ENCODE measurements around the gene S100A2. TPM values are rescaled to one million over a fixed set of nuclear protein-coding genes. Genes with fewer than 3 reads are reported as not detected.
"Not testable (repeated sequence)": the region's sequence is repeated elsewhere in the genome, so short reads cannot be mapped to it uniquely, and the experiment has no call there.

Gene S100A2
- total RNA-seq, 1 donor from 2014 or later: 2.3 TPM

GRCh38 chr1:153571706-153572105 lies 6.1 kb upstream of the S100A2 start:
- DNase-seq (ENCODE audit: missing footprints): no peak
- ATAC-seq: no peak
- intact Hi-C loops (cut with DNase I): loop anchor here (5.0 to 10.0 kb wide), 4 partner anchors 41 to 183 kb away; partner anchors contain the start of genes ILF2, S100A16 and SNAPIN

DNA sequence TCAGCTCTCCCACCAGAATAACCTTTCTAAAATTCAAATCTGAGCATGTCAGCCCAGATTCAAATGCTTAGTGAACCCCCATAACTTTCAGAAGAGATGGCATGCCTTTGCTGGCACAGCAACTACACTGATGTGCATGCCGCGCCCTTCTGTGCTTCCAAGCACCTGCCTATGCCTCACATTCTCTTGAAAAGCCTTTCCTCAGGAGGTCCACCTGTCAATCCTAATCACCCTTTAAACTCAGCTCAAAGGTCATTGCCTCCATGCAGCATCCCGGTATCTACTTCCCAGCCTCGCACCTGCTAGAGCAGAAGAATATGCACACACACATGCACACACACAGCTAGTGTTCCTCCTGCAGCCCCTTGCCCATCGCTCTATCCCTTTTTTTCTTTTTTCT lies 5.2 kb upstream of the S100A2 start:
- intact Hi-C loops (cut with DNase I): loop anchor here (5.0 to 10.0 kb wide), 4 partner anchors 41 to 184 kb away; partner anchors contain the start of genes ILF2, S100A16 and SNAPIN
- DNase-seq (ENCODE audit: missing footprints): no peak
- ATAC-seq: no peak

- intact Hi-C loops (cut with DNase I): loop anchor here (5.0 kb wide), 2 partner anchors 63 to 207 kb away; partner anchors contain the start of gene CHTOP
- DNase-seq (ENCODE audit: missing footprints) (no peak), ATAC-seq (no peak)
These were observed 3.8 kb upstream of the S100A2 start for GRCh38 chr1:153569465-153569864.

GRCh38 chr1:153568367-153569099 lies 2.9 kb upstream of the S100A2 start:
- DNase-seq (ENCODE audit: missing footprints) (peak; percentile 94), ATAC-seq (peak; percentile 34)
- intact Hi-C loops (cut with DNase I): loop anchor here (1.0 to 5.0 kb wide), 4 partner anchors 35 to 206 kb away; partner anchors contain the start of gene CHTOP

- intact Hi-C loops (cut with DNase I): loop anchor here (1.0 to 5.0 kb wide), 5 partner anchors 17 to 205 kb away; partner anchors contain the start of gene CHTOP
- no peak for ATAC-seq
- DNase-seq (ENCODE audit: missing footprints): no peak
These were observed 2.1 kb upstream of the S100A2 start for GRCh38 chr1:153567621-153568366.

DNA sequence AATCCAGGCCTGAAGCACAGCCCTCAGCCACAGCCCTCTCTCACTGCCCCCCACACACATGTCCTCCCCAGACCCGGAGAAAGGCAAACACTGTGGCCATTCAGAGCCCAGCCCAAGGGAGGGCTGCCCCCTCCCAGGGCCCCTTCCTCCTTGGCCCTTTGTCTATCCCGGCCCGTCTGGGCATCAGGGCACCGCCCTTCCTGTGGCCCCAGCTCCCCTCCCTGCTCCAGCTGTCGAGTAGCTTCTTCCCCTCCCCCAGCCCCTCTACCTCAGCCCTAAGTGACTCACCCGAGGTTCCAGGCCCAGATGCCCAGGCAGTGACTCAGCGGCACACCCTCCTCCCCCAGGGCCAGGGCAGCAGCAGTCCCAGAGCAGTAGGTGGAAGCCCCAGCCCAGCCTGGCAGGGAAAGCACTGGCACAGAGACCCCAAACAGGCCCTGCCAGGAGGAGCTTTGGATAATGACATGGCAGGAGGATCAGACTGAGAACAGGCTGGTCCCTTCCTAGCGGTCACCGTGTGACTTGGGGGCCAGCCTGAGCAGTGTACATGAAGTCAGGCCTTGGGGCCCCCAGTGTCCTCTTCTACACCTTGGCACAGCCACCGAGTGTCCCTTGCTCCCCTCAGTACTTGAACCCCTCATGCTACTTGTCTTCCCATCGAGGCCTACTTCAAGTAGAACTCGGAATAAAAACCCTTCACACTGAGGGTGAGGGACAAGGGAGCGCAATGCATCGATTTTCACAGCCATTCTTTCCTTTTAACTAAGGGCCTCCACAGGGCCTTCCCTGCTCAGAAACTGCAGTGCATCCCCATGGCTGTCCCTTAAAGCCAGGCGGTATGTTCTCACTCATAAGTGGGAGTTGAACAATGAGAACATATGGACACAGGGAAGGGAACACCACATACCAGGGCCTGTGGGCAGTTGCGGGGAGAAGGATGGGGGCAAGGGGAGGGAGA lies 1.0 kb upstream of the S100A2 start:
- ATAC-seq (peak; percentile 90), DNase-seq (ENCODE audit: missing footprints) (peak; percentile 97)
- intact Hi-C loops (cut with DNase I): loop anchor here (2.0 to 5.0 kb wide), 3 partner anchors 16 to 204 kb away; partner anchors contain the start of gene CHTOP

DNA sequence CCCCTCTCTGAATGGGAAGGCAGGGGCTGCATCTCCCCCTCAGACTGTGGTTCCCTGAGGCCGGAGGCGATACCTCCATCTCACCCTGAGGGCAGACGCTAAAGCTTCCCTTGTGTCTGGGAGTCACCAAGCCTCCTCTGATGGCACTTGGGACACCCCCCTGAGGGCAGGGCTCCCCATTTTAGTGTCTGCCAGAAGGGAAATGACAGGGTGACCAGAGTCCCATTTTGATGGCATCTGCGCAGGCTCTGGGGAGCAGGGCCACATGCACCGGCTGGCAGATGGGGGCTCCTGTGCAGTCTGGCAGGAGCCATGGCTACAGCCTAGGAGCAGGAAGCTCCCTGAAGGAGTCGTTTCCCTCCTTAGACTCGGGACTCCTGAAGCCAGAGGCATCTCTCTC lies 1.7 kb downstream of the S100A2 start:
- DNase-seq (ENCODE audit: missing footprints) (no peak), ATAC-seq (no peak)
- intact Hi-C loops (cut with DNase I): no loop called here

- DNase-seq (ENCODE audit: missing footprints) (no peak), ATAC-seq (no peak)
- intact Hi-C loops (cut with DNase I): no loop called here
These were observed 2.2 kb downstream of the S100A2 start for GRCh38 chr1:153563483-153563901.

DNA sequence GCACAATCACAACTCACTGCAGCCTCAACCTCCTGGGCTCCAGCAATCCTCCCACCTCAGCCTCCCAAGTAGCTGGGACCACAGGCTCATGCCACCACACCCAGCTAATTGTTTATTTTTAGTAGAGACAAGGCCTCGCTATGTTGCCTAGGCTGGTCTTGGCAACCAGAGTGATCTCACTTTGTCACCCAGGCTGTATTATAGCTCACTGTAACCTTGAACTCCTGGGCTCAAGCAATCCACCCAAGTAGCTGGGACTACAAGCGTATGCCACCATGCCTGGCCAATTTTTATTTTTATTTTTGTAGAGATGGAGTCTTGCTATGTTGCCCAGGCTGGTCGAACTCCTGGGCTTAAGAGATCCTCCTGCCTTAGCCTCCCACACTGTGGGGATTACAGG lies 3.6 kb downstream of the S100A2 start:
- ATAC-seq; DNase-seq (ENCODE audit: missing footprints); intact Hi-C loops (cut with DNase I): not testable (repeated sequence)

- intact Hi-C loops (cut with DNase I): no loop called here
- ATAC-seq: no peak
- DNase-seq (ENCODE audit: missing footprints): no peak
These were observed 4.1 kb downstream of the S100A2 start for GRCh38 chr1:153561466-153561985.

DNA sequence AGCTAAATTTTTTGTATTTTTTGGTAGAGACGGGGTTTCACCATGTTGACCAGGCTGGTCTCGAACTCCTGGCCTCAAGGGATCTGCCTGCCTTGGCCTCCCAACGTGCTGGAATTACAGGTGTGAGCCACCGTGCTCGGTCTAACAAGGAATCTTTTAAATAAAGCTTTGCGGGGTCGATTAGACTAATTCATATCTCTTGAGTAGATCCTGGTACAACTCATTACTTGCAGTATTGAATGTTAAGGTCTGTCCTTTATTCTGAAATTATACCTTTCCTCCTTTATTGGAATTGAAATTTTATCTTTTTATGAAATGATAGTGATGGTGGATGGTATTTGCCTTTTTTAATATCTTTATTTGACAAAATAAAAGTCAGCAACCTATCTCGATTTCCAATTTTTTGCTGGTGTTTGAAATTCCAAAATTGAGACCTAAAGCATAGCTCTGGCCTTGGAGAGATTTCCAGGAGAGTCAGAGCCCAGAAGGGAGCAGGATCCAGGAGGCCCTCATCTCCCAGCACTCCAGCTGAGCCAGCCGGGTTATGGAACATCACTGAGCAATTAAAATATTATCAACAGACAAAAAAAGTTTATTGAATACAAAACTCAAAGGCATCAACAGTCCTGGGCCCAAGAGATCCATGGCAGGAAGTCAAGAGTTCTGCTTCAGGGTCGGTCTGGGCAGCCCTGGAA lies 4.7 kb downstream of the S100A2 start:
- DNase-seq (ENCODE audit: missing footprints) (no peak), ATAC-seq (no peak)
- intact Hi-C loops (cut with DNase I): no loop called here

DNA sequence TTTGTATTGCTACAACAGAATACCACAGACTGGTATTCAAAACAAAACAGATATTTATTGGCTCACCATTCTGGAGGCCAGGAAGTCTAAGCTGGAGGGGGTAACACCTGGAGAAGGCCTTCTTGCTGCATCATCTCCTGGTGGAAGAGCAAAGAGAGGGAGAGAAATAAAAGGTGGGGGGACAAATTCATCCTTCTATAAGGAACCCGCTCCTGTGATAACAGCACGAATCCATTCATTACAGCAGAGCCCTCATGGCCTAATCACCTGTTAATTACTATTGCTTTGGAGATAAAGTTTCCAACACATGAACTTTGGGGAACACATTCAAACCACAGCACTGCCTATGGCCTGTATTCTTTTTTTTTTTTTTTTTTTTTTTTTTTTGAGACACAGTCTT lies 5.4 kb downstream of the S100A2 start:
- no peak for ATAC-seq
- intact Hi-C loops (cut with DNase I): no loop called here
- DNase-seq (ENCODE audit: missing footprints): no peak

- no peak for ATAC-seq
- intact Hi-C loops (cut with DNase I): no loop called here
- no peak for DNase-seq (ENCODE audit: missing footprints)
These were observed 7.8 kb downstream of the S100A2 start for GRCh38 chr1:153557877-153558276.

DNA sequence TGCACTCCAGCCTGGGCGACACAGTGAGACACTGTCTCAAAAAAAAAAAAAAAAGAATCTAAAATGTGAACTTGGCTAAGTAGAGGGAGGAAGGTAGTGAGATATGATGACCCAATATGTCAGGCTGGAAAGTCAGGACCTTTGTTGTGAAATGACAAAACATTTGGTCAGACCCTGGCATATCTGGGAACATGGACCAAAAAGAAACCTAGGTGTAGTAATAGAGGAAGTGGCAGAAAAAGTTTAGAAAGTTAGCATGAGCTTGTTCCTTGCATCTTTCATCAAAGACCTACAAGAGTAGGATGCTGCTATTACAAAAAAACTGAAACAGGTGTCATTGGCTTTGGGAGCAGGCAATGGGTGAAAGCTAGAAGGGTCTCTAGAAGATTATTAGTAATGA lies 9.3 kb downstream of the S100A2 start:
- ATAC-seq: no peak
- DNase-seq (ENCODE audit: missing footprints): no peak
- intact Hi-C loops (cut with DNase I): no loop called here

DNA sequence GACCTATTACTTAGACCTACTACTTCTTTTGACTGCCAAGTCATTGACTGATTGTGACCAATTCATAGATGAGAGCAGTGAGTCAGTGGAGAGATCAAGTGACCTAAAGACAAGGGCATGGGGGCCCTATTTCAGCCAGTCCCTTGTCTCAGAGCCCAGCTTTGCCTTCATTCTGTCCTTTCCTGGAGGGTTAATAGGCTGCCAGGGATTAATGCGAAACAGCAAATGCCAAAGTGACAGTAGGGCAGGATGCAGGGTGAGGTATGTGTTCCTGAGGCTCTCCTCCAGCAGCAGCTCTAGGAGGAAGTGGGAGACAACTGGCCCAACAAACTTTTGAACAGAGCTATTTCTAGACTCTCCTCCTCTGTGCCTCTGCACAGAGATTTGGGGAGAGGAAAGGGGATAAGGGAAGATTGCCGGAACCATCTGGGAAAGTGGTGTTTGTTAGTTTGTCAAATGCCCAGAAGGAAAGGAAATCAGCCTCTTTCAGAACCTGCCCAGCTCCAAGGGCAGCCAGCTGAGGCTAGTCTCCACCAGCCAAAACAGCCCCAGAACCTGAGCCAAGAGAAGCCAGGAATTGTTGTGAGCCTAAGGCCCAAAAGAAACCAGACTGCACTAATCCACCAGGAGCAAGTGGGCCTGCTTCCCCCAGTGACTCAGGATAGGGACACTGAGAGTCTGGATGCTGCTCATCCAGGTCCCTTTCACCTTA lies 11.7 kb downstream of the S100A2 start:
- no peak for DNase-seq (ENCODE audit: missing footprints)
- ATAC-seq: no peak
- intact Hi-C loops (cut with DNase I): no loop called here

GRCh38 chr1:153553096-153553495 lies 12.5 kb downstream of the S100A2 start:
- no peak for DNase-seq (ENCODE audit: missing footprints)
- ATAC-seq: no peak
- intact Hi-C loops (cut with DNase I): no loop called here

GRCh38 chr1:153552335-153552734 lies 13.3 kb downstream of the S100A2 start:
- DNase-seq (ENCODE audit: missing footprints) (no peak), ATAC-seq (no peak)
- intact Hi-C loops (cut with DNase I): no loop called here
